GM23338 (cell line): Measurements from ENCODE around the gene COX7A2. TPM values are rescaled to one million over a fixed set of nuclear protein-coding genes. Genes with fewer than 3 reads are reported as not detected.

Experiments
- ATAC-seq: fragments of 200-7000 bp; cut with Tn5 transposase; 3 replicates; pipeline ENCODE4 v1.9.1; 2020
- DNase-seq: peaks from one replicate; pipeline ENCODE4 v3.0.0-alpha.2; 2015; ENCODE audit warnings: low spot score
- H2AFZ ChIP-seq: fragments of 200-600 bp; sonication (generic); 2 replicates; pipeline ENCODE4 v1.8.0; 2016; ENCODE audit warnings: antibody characterized with exemption, mild to moderate bottlenecking, moderate library complexity
- H3F3A ChIP-seq: fragments of 200-600 bp; sonication (generic); replicated peaks from 2 replicates; pipeline ENCODE4 v1.8.0; 2017; ENCODE audit warnings: antibody characterized with exemption, mixed run types, low read depth
- H3K27ac ChIP-seq: fragments of 200-600 bp; sonication (generic); 2 replicates; pipeline ENCODE4 v1.6.1; 2016; ENCODE audit warnings: low read depth
- H3K27me3 ChIP-seq: fragments of 200-600 bp; sonication (generic); 2 replicates; pipeline ENCODE4 v1.8.0; 2016; ENCODE audit warnings: mild to moderate bottlenecking, mixed run types, moderate library complexity; ENCODE audit not compliant: insufficient read depth
- H3K36me3 ChIP-seq: fragments of 200-600 bp; sonication (generic); 2 replicates; pipeline ENCODE4 v1.8.0; 2016; ENCODE audit warnings: mild to moderate bottlenecking; ENCODE audit not compliant: insufficient read depth
- H3K4me1 ChIP-seq: fragments of 200-600 bp; sonication (generic); 2 replicates; pipeline ENCODE4 v1.8.0; 2016; ENCODE audit warnings: mild to moderate bottlenecking, moderate library complexity; ENCODE audit not compliant: insufficient read depth
- H3K4me2 ChIP-seq: fragments of 200-600 bp; sonication (generic); 2 replicates; pipeline ENCODE4 v1.7.1; 2017; ENCODE audit warnings: mixed run types
- H3K4me3 ChIP-seq: fragments of 200-600 bp; sonication (generic); 2 replicates; pipeline ENCODE4 v1.6.1; 2016; ENCODE audit warnings: mixed run types
- H3K79me2 ChIP-seq: fragments of 200-600 bp; sonication (generic); replicated peaks from 2 replicates; pipeline ENCODE4 v1.8.0; 2017; ENCODE audit warnings: mild to moderate bottlenecking; ENCODE audit not compliant: insufficient read depth
- H3K9me2 ChIP-seq: fragments of 200-600 bp; sonication (generic); 2 replicates; pipeline ENCODE4 v1.8.0; 2017; ENCODE audit not compliant: insufficient read depth
- H4K20me1 ChIP-seq: fragments of 200-600 bp; sonication (generic); replicated peaks from 2 replicates; pipeline ENCODE4 v1.8.0; 2017; ENCODE audit warnings: mild to moderate bottlenecking; ENCODE audit not compliant: insufficient read depth
- H3K27ac Mint-ChIP-seq: 2 replicates; pipeline ENCODE4 v1.8.0; 2020; ENCODE audit warnings: inconsistent platforms, mild to moderate bottlenecking, moderate library complexity, mixed read lengths
- H3K27me3 Mint-ChIP-seq: 3 replicates; pipeline ENCODE4 v1.8.0; 2022; ENCODE audit warnings: low read depth, mild to moderate bottlenecking, moderate library complexity, mixed read lengths, inconsistent platforms; ENCODE audit not compliant: insufficient read depth, poor library complexity
- H3K36me3 Mint-ChIP-seq: 3 replicates; pipeline ENCODE4 v1.8.0; 2021; ENCODE audit warnings: low read depth, mild to moderate bottlenecking, inconsistent platforms, moderate library complexity, mixed read lengths
- H3K4me1 Mint-ChIP-seq: 3 replicates; pipeline ENCODE4 v1.8.0; 2020; ENCODE audit warnings: mild to moderate bottlenecking, inconsistent platforms, mixed read lengths
- H3K4me3 Mint-ChIP-seq: 3 replicates; pipeline ENCODE4 v1.8.0; 2021; ENCODE audit warnings: moderate library complexity, mild to moderate bottlenecking, inconsistent platforms, mixed read lengths
- H3K9me3 Mint-ChIP-seq: 3 replicates; pipeline ENCODE4 v1.8.0; 2020; ENCODE audit warnings: moderate library complexity, mild to moderate bottlenecking, inconsistent platforms, mixed read lengths
- EZH2phosphoT487 ChIP-seq: fragments of 200-600 bp; sonication (generic); IDR thresholded peaks from one replicate; pipeline ENCODE4 v1.8.1; 2018; ENCODE audit warnings: antibody characterized with exemption; ENCODE audit not compliant: unreplicated experiment
- JUNB ChIP-seq: IDR thresholded peaks from one replicate; pipeline ENCODE4 v1.6.1; 2016; ENCODE audit warnings: antibody characterized with exemption; ENCODE audit not compliant: unreplicated experiment
- POLR2AphosphoS5 ChIP-seq: IDR thresholded peaks from 2 replicates; pipeline ENCODE4 v1.6.1; 2016; ENCODE audit warnings: antibody characterized with exemption, low read depth
- REST ChIP-seq: IDR thresholded peaks from one replicate; pipeline ENCODE4 v1.6.1; 2018; ENCODE audit warnings: antibody characterized with exemption; ENCODE audit not compliant: unreplicated experiment
- ZNF462 ChIP-seq: fragments of 250-450 bp; sonication (Bioruptor Pico); IDR thresholded peaks from 2 replicates; pipeline ENCODE4 v1.5.0; 2020; ENCODE audit warnings: mild to moderate bottlenecking, moderate library complexity
- polyA plus RNA-seq: library from polyadenylated mRNA; unstranded; fragments of >200 nt; fragmentation: Nextera tagmentation; extraction: Ambion mirVana; gene quantifications from 2 replicates; pipeline ENCODE4 v1.2.1, GENCODE V29; 2016
- total RNA-seq: library from RNA; depleted of rRNA; stranded (reverse); fragments of >200 nt; shearing (Covaris generic); gene quantifications from 2 replicates; pipeline ENCODE4 v1.2.3, GENCODE V29; 2014

Gene COX7A2
- total and polyA plus RNA-seq, 2 experiments from 2014 or later: 93.7 to 963 TPM

- H4K20me1 ChIP-seq: no peaks in the 10 kb centered on the region
- Mint-ChIP-seq H3K9me3 (peaks cover 22% of the 10 kb centered on the region), H3K27ac (peak overlapping the region; percentile 14), H3K36me3 (peaks cover 60% of the 10 kb centered on the region), H3K4me1 (peaks cover 43% of the 10 kb centered on the region), H3K4me3 (no peak overlapping the region), H3K27me3 (no peaks in the 10 kb centered on the region)
- DNase-seq (no peak), ATAC-seq (no peak)
- no peaks in the 10 kb centered on the region for H3K27me3 ChIP-seq
- peaks cover 44% of the 10 kb centered on the region for H3K4me1 ChIP-seq
- H3K4me3 ChIP-seq: no peak overlapping the region
- no peak overlapping the region for H2AFZ ChIP-seq
- 0 out of 2 replicates have a peak, but pooled peaks cover 9% of the 10 kb centered on the region for H3K9me2 ChIP-seq
- no peak overlapping the region for H3K4me2 ChIP-seq
- H3K27ac ChIP-seq: peak overlapping the region; percentile 85
- H3K79me2 ChIP-seq: peaks cover 93% of the 10 kb centered on the region
- no peaks in the 10 kb centered on the region for H3F3A ChIP-seq
- no peaks in the 10 kb centered on the region for H3K36me3 ChIP-seq
- TF ChIP-seq ZNF462 (CRISPR knock-in tag) (no peak), JUNB (no peak), REST (no peak), EZH2phosphoT487 (no peak), POLR2AphosphoS5 (no peak)
Observed at GRCh38 chr6:75273009-75273408, 29.4 kb upstream of the COX7A2 start.
